Keratinocyte (primary cell): ENCODE results near the gene SND1. TPM values are rescaled to one million over a fixed set of nuclear protein-coding genes. Genes with fewer than 3 reads are reported as not detected.

ENCODE experiments used
- DNase-seq: peaks from one replicate; pipeline ENCODE4 v3.0.0-alpha.2; 2011; ENCODE audit warnings: low read depth, missing footprints, low spot score
- FAIRE-seq: peaks from 2 replicates; lab custom pipeline; 2011; peaks lifted over from hg19 to GRCh38; lab: Jason Lieb, UNC
- H2AFZ ChIP-seq: 2 replicates; pipeline ENCODE4 v1.6.0; 2012; ENCODE audit warnings: low read length, control low read depth, inconsistent platforms; ENCODE audit not compliant: control insufficient read depth
- H3K27ac ChIP-seq: 2 replicates; pipeline ENCODE4 v1.5.1; 2011; ENCODE audit warnings: low read length; ENCODE audit not compliant: control insufficient read depth, insufficient read depth
- H3K27me3 ChIP-seq: 3 replicates; pipeline ENCODE4 v1.6.0; 2011; ENCODE audit warnings: low read length; ENCODE audit not compliant: control insufficient read depth, insufficient read depth; ENCODE audit errors: extremely low read depth
- H3K36me3 ChIP-seq, 2 experiments: 2 replicates in 1 of 2; 3 replicates in 1 of 2; pipeline ENCODE4 v1.5.1; 2011; ENCODE audit warnings: low read length in 2 of 2, mild to moderate bottlenecking in 1 of 2; ENCODE audit not compliant: control insufficient read depth in 2 of 2, insufficient read depth in 2 of 2; ENCODE audit errors: extremely low read depth in 1 of 2
- H3K4me1 ChIP-seq: 3 replicates; pipeline ENCODE4 v1.5.1; 2011; ENCODE audit warnings: low read length; ENCODE audit not compliant: control insufficient read depth, insufficient read depth; ENCODE audit errors: extremely low read depth
- H3K4me2 ChIP-seq: 3 replicates; pipeline ENCODE4 v1.6.0; 2011; ENCODE audit warnings: low read depth, low read length; ENCODE audit not compliant: control insufficient read depth, insufficient read depth; ENCODE audit errors: extremely low read depth
- H3K4me3 ChIP-seq, 3 experiments: fragments of 200-600 bp in 1 of 3; sonication (generic) in 1 of 3; 2 replicates in 2 of 3; 3 replicates in 1 of 3; pipeline ENCODE4 v1.5.1; 2011 to 2016; ENCODE audit warnings: low read length in 3 of 3, mild to moderate bottlenecking in 3 of 3, control low read depth in 2 of 3, inconsistent platforms in 1 of 3, low read depth in 1 of 3, mixed read lengths in 1 of 3, mixed run types in 1 of 3, moderate library complexity in 1 of 3; ENCODE audit not compliant: control insufficient read depth in 2 of 3, insufficient read depth in 2 of 3; ENCODE audit errors: extremely low read depth in 1 of 3
- H3K79me2 ChIP-seq: 2 replicates; pipeline ENCODE4 v1.6.0; 2012; ENCODE audit warnings: low read length; ENCODE audit not compliant: control insufficient read depth, insufficient read depth
- H3K9ac ChIP-seq: 3 replicates; pipeline ENCODE4 v1.6.0; 2011; ENCODE audit warnings: low read length; ENCODE audit not compliant: control insufficient read depth, insufficient read depth; ENCODE audit errors: extremely low read depth
- H3K9me1 ChIP-seq: 3 replicates; pipeline ENCODE4 v1.6.0; 2011; ENCODE audit warnings: low read length; ENCODE audit not compliant: control insufficient read depth, insufficient read depth; ENCODE audit errors: extremely low read depth
- H3K9me3 ChIP-seq: 2 replicates; pipeline ENCODE4 v1.5.1; 2012; ENCODE audit warnings: low read depth, low read length; ENCODE audit not compliant: control insufficient read depth
- H4K20me1 ChIP-seq: 3 replicates; pipeline ENCODE4 v1.6.0; 2011; ENCODE audit warnings: low read length; ENCODE audit not compliant: control insufficient read depth, insufficient read depth; ENCODE audit errors: extremely low read depth
- EZH2 ChIP-seq: IDR thresholded peaks from one replicate; pipeline ENCODE4 v1.6.1; 2012; ENCODE audit warnings: inconsistent platforms, mild to moderate bottlenecking, low read length, moderate library complexity
- dilution Hi-C: fragments of 300-500 bp; cut with MboI; formaldehyde crosslinking; loops from one replicate; pipeline ENCODE4 v1.7.0; 2020; ENCODE audit warnings: low sequenced_read_pairs; ENCODE audit not compliant: extremely low pct_ligation_motif_present
- polyA plus RNA-seq, 5 experiments: library from polyadenylated mRNA; depleted of rRNA in 3 of 5; stranded (reverse) in 3 of 5; stranded (forward) in 1 of 5; unstranded in 1 of 5; fragments of >200 nt; gene quantifications; 1 replicate in 1 of 5; 2 replicates in 3 of 5; 3 replicates in 1 of 5; pipeline versions ENCODE4 v1.2.1 to v1.2.3, GENCODE V29; 2011 to 2012; ENCODE audit warnings: missing spikeins in 2 of 5, low read depth in 1 of 5, low replicate concordance in 1 of 5
- TF ChIP-seq, protein P1 (sequence below), 3 experiments: IDR thresholded peaks in 1 of 3; conservative IDR thresholded peaks in 1 of 3; optimal IDR thresholded peaks in 1 of 3; 2 replicates in 2 of 3; 3 replicates in 1 of 3; pipeline versions ENCODE3 to v1.5.1; 2011; ENCODE audit warnings: low read length in 3 of 3, mild to moderate bottlenecking in 3 of 3, moderate library complexity in 2 of 3, control low read depth in 1 of 3, inconsistent platforms in 1 of 3; ENCODE audit not compliant: insufficient read depth in 2 of 3; ENCODE audit errors: extremely low read depth in 1 of 3

Gene SND1
- polyA plus RNA-seq, 1 donor (not counting 4 experiments of a cell fraction or from before 2014, with no cell fraction given): 140 TPM

- Histone ChIP-seq H3K9ac (no peak overlapping the region), H4K20me1 (peaks cover 12% of the 10 kb centered on the region), H3K4me3 (no peak overlapping the region), H3K27ac (no peak overlapping the region), H3K27me3 (no peaks in the 10 kb centered on the region), H3K9me3 (no peaks in the 10 kb centered on the region), H3K4me2 (no peak overlapping the region), H3K36me3 (peaks cover 7 to 8% of the 10 kb centered on the region in 2 experiments), H3K79me2 (peaks cover 5% of the 10 kb centered on the region), H2AFZ (no peak overlapping the region), H3K9me1 (no peaks in the 10 kb centered on the region), H3K4me1 (peaks cover 4% of the 10 kb centered on the region)
- DNase-seq (no peak), FAIRE-seq (no peak)
- no peak for TF ChIP-seq EZH2
- TF ChIP-seq, protein P1, sequence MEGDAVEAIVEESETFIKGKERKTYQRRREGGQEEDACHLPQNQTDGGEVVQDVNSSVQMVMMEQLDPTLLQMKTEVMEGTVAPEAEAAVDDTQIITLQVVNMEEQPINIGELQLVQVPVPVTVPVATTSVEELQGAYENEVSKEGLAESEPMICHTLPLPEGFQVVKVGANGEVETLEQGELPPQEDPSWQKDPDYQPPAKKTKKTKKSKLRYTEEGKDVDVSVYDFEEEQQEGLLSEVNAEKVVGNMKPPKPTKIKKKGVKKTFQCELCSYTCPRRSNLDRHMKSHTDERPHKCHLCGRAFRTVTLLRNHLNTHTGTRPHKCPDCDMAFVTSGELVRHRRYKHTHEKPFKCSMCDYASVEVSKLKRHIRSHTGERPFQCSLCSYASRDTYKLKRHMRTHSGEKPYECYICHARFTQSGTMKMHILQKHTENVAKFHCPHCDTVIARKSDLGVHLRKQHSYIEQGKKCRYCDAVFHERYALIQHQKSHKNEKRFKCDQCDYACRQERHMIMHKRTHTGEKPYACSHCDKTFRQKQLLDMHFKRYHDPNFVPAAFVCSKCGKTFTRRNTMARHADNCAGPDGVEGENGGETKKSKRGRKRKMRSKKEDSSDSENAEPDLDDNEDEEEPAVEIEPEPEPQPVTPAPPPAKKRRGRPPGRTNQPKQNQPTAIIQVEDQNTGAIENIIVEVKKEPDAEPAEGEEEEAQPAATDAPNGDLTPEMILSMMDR (optimal IDR thresholded peaks at IDR 0.05 in 1 of 3, IDR thresholded peaks at IDR 0.05 in 1 of 3, conservative IDR thresholded peaks at IDR 0.05 in 1 of 3; ENCODE audit: extremely low read depth in 1 of 3, insufficient read depth in 2 of 3, low read length in 3 of 3): no peak
- dilution Hi-C loops: no loop called here
Observed at GRCh38 chr7:128029405-128029995, 377.5 kb downstream of the SND1 start.

GRCh38 chr7:128030263-128030653 is 378.3 kb downstream of the SND1 start:
- no peak overlapping the region for H3K4me3 ChIP-seq
- dilution Hi-C loops: no loop called here
- H3K4me2 ChIP-seq: peak overlapping the region; percentile 35
- no peak overlapping the region for H3K9ac ChIP-seq
- H3K9me3 ChIP-seq: no peaks in the 10 kb centered on the region
- peaks cover 5% of the 10 kb centered on the region for H3K79me2 ChIP-seq
- peaks cover 7 to 8% of the 10 kb centered on the region in 2 experiments for H3K36me3 ChIP-seq
- peaks cover 12% of the 10 kb centered on the region for H4K20me1 ChIP-seq
- no peak for DNase-seq
- TF ChIP-seq, protein P1 (optimal IDR thresholded peaks at IDR 0.05 in 1 of 3, IDR thresholded peaks at IDR 0.05 in 1 of 3, conservative IDR thresholded peaks at IDR 0.05 in 1 of 3; ENCODE audit: extremely low read depth in 1 of 3, insufficient read depth in 2 of 3, low read length in 3 of 3): no peak
- no peak for TF ChIP-seq EZH2
- no peak overlapping the region for H3K27ac ChIP-seq
- no peaks in the 10 kb centered on the region for H3K27me3 ChIP-seq
- no peak for FAIRE-seq
- H2AFZ ChIP-seq: no peak overlapping the region
- no peaks in the 10 kb centered on the region for H3K9me1 ChIP-seq
- H3K4me1 ChIP-seq: peaks cover 4% of the 10 kb centered on the region
